ENCODE measurements around the gene TAF6.
A peak's percentile ranks its signal among the peaks of the same experiment; 100 is the strongest.

TAF6 gene

DNA sequence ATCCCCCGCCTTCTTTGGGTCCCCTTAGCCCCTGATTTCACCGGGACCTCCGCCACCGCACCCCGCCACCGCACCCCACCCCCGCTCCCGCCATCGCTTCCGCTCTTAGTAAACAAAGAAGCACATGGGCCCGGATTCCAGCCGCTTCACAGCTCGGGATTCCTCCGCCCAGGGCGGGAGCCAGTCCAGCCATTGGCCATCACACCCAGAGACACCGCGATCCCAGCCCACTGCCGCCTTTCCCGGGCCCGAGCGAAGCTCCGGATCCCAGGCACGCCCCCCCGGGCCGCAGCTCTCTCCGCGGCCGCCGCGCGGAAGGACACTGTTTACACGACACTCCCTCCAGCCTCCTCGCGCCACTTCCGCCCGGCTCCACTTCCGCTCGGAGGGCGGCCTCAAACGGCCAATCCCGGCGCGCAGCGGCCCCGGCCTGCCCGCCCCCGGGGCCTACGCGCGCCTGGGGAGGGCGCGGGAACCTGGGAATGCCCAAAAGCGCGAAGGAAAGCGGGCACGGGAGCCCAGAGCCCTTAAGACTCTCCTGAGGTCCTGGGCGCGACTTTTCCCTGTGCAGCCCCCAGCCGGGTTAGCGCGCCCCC, 18.6 kb downstream of the TAF6 start (continued):
- TF ChIP-seq ZFP69B (tag by site-specific recombination; IDR thresholded peaks at IDR 0.05) = peak; percentile 66
- no peak for TF ChIP-seq ZNF544 (tag by site-specific recombination; IDR thresholded peaks at IDR 0.05)
- TF ChIP-seq ZSCAN16 (tag by site-specific recombination; IDR thresholded peaks at IDR 0.05) = no peak
- TF ChIP-seq, protein P1, sequence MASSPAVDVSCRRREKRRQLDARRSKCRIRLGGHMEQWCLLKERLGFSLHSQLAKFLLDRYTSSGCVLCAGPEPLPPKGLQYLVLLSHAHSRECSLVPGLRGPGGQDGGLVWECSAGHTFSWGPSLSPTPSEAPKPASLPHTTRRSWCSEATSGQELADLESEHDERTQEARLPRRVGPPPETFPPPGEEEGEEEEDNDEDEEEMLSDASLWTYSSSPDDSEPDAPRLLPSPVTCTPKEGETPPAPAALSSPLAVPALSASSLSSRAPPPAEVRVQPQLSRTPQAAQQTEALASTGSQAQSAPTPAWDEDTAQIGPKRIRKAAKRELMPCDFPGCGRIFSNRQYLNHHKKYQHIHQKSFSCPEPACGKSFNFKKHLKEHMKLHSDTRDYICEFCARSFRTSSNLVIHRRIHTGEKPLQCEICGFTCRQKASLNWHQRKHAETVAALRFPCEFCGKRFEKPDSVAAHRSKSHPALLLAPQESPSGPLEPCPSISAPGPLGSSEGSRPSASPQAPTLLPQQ (tag by site-specific recombination; IDR thresholded peaks at IDR 0.05) = no peak; the same call in none of the 2 replicates
- TF ChIP-seq TCF7L2 (IDR thresholded peaks at IDR 0.05; ENCODE audit: borderline replicate concordance, low read depth, low read length) = no peak
- no peak for TF ChIP-seq MYNN (tag by site-specific recombination; IDR thresholded peaks at IDR 0.05; ENCODE audit: borderline replicate concordance)
- no peak for TF ChIP-seq ZNF37A (tag by site-specific recombination; IDR thresholded peaks at IDR 0.05)
- peak; percentile 63; the same call in 1 of the 2 replicates for TF ChIP-seq HOXD13 (CRISPR knock-in tag; IDR thresholded peaks at IDR 0.05; ENCODE audit: borderline replicate concordance)
- peak; percentile 64 for TF ChIP-seq ZIC2 (tag by site-specific recombination; IDR thresholded peaks at IDR 0.05)
- no peak for TF ChIP-seq ZNF175 (tag by site-specific recombination; IDR thresholded peaks at IDR 0.05)
- peak; percentile 87 for TF ChIP-seq ZBTB17 (tag by site-specific recombination; IDR thresholded peaks at IDR 0.05)
- TF ChIP-seq ZNF768 (tag by site-specific recombination; IDR thresholded peaks at IDR 0.05) = no peak
- peak; percentile 86; the same call in 1 of the 2 replicates for TF ChIP-seq REPIN1 (tag by site-specific recombination; IDR thresholded peaks at IDR 0.05; ENCODE audit: low read depth)
- no peak for TF ChIP-seq ZNF664 (tag by site-specific recombination; IDR thresholded peaks at IDR 0.05)
- TF ChIP-seq ZNF529 (tag by site-specific recombination; IDR thresholded peaks at IDR 0.05; ENCODE audit: insufficient replicate concordance) = no peak
- TF ChIP-seq, protein P2, sequence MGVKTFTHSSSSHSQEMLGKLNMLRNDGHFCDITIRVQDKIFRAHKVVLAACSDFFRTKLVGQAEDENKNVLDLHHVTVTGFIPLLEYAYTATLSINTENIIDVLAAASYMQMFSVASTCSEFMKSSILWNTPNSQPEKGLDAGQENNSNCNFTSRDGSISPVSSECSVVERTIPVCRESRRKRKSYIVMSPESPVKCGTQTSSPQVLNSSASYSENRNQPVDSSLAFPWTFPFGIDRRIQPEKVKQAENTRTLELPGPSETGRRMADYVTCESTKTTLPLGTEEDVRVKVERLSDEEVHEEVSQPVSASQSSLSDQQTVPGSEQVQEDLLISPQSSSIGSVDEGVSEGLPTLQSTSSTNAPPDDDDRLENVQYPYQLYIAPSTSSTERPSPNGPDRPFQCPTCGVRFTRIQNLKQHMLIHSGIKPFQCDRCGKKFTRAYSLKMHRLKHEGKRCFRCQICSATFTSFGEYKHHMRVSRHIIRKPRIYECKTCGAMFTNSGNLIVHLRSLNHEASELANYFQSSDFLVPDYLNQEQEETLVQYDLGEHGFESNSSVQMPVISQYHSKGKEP (tag by site-specific recombination; IDR thresholded peaks at IDR 0.05) = no peak
- TF ChIP-seq, protein P3, sequence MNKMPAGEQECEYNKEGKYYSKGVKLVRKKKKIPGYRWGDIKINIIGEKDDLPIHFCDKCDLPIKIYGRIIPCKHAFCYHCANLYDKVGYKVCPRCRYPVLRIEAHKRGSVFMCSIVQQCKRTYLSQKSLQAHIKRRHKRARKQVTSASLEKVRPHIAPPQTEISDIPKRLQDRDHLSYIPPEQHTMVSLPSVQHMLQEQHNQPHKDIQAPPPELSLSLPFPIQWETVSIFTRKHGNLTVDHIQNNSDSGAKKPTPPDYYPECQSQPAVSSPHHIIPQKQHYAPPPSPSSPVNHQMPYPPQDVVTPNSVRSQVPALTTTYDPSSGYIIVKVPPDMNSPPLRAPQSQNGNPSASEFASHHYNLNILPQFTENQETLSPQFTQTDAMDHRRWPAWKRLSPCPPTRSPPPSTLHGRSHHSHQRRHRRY (tag by site-specific recombination; IDR thresholded peaks at IDR 0.05) = 0 out of 2 replicates have a peak, but pooled peaks have one; percentile 55
- no peak for TF ChIP-seq ZNF473 (tag by site-specific recombination; IDR thresholded peaks at IDR 0.05)
- no peak for TF ChIP-seq GLI2 (tag by site-specific recombination; IDR thresholded peaks at IDR 0.05; ENCODE audit: borderline replicate concordance, low read depth)
- TF ChIP-seq ZNF629 (tag by site-specific recombination; IDR thresholded peaks at IDR 0.05) = peak; percentile 71
- TF ChIP-seq ZNF16 (tag by site-specific recombination; IDR thresholded peaks at IDR 0.05; ENCODE audit: low read depth) = no peak
- no peak for TF ChIP-seq ZNF10 (tag by site-specific recombination; IDR thresholded peaks at IDR 0.05)
- peak; percentile 80 for TF ChIP-seq ZEB2 (tag by site-specific recombination; IDR thresholded peaks at IDR 0.05)
- no peak for TF ChIP-seq ZNF157 (tag by site-specific recombination; IDR thresholded peaks at IDR 0.05)
- no peak for TF ChIP-seq ZNF211 (tag by site-specific recombination; IDR thresholded peaks at IDR 0.05; ENCODE audit: low read depth)
- TF ChIP-seq, protein P4, sequence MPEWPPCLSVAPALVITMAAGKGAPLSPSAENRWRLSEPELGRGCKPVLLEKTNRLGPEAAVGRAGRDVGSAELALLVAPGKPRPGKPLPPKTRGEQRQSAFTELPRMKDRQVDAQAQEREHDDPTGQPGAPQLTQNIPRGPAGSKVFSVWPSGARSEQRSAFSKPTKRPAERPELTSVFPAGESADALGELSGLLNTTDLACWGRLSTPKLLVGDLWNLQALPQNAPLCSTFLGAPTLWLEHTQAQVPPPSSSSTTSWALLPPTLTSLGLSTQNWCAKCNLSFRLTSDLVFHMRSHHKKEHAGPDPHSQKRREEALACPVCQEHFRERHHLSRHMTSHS (tag by site-specific recombination; IDR thresholded peaks at IDR 0.05) = no peak
- peak; percentile 69 for TF ChIP-seq ZNF600 (tag by site-specific recombination; IDR thresholded peaks at IDR 0.05)
- TF ChIP-seq IKZF3 (tag by site-specific recombination; IDR thresholded peaks at IDR 0.05) = peak; percentile 72; the same call in 1 of the 2 replicates
- no peak for TF ChIP-seq ZNF658 (tag by site-specific recombination; IDR thresholded peaks at IDR 0.05)
- peak; percentile 50 for TF ChIP-seq GLIS1 (tag by site-specific recombination; IDR thresholded peaks at IDR 0.05)
- TF ChIP-seq, protein P5, sequence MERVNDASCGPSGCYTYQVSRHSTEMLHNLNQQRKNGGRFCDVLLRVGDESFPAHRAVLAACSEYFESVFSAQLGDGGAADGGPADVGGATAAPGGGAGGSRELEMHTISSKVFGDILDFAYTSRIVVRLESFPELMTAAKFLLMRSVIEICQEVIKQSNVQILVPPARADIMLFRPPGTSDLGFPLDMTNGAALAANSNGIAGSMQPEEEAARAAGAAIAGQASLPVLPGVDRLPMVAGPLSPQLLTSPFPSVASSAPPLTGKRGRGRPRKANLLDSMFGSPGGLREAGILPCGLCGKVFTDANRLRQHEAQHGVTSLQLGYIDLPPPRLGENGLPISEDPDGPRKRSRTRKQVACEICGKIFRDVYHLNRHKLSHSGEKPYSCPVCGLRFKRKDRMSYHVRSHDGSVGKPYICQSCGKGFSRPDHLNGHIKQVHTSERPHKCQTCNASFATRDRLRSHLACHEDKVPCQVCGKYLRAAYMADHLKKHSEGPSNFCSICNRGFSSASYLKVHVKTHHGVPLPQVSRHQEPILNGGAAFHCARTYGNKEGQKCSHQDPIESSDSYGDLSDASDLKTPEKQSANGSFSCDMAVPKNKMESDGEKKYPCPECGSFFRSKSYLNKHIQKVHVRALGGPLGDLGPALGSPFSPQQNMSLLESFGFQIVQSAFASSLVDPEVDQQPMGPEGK (tag by site-specific recombination; IDR thresholded peaks at IDR 0.05) = peak; percentile 83
- TF ChIP-seq RBAK (tag by site-specific recombination; IDR thresholded peaks at IDR 0.05) = no peak

Measured in HEK293 (cell line).